ENCODE data around the gene SMIM31. TPM values are rescaled to one million over a fixed set of nuclear protein-coding genes. Genes with fewer than 3 reads are reported as not detected.

The SMIM31 gene
- total RNA-seq, 2 donors from 2014 or later, result not detected

- H3K27me3 ChIP-seq (replicated peaks; ENCODE audit: insufficient read depth), result no peaks in the 10 kb centered on the region
- no peak for TF ChIP-seq CTCF (IDR thresholded peaks at IDR 0.05)
- H3K27ac ChIP-seq, result no peak overlapping the region
- H3K4me3 ChIP-seq, result no peak overlapping the region
- no peaks in the 10 kb centered on the region for H3K4me1 ChIP-seq (ENCODE audit: control insufficient read depth in 1 of 2, low read depth in 2 of 2)
- no peaks in the 10 kb centered on the region for H3K9me3 ChIP-seq
- DNase-seq (ENCODE audit: low spot score), result no peak
- H3K36me3 ChIP-seq, result no peaks in the 10 kb centered on the region
- ATAC-seq (ENCODE audit: insufficient number of reproducible peaks, low FRiP score, low read depth), result no peak
These were observed 23.1 kb upstream of the SMIM31 start for GRCh38 chr4:164730705-164731393.

- Histone ChIP-seq H3K9me3 (no peaks in the 10 kb centered on the region), H3K27ac (no peak overlapping the region), H3K27me3 (replicated peaks; ENCODE audit: insufficient read depth) (no peaks in the 10 kb centered on the region), H3K36me3 (no peaks in the 10 kb centered on the region), H3K4me1 (ENCODE audit: control insufficient read depth in 1 of 2, low read depth in 2 of 2) (no peaks in the 10 kb centered on the region), H3K4me3 (no peak overlapping the region)
- TF ChIP-seq CTCF (IDR thresholded peaks at IDR 0.05), result peak; percentile 70
- no peak for DNase-seq (ENCODE audit: low spot score)
- ATAC-seq (ENCODE audit: insufficient number of reproducible peaks, low FRiP score, low read depth), result no peak
These were observed 22.0 kb upstream of the SMIM31 start for GRCh38 chr4:164731827-164732474.

GRCh38 chr4:164734484-164734883, 19.4 kb upstream of the SMIM31 start:
- ATAC-seq (ENCODE audit: insufficient number of reproducible peaks, low FRiP score, low read depth) (no peak), DNase-seq (ENCODE audit: low spot score) (no peak)
- no peak overlapping the region for H3K27ac ChIP-seq
- TF ChIP-seq CTCF (IDR thresholded peaks at IDR 0.05), result no peak
- H3K27me3 ChIP-seq (replicated peaks; ENCODE audit: insufficient read depth), result no peaks in the 10 kb centered on the region
- H3K36me3 ChIP-seq, result no peaks in the 10 kb centered on the region
- no peaks in the 10 kb centered on the region for H3K9me3 ChIP-seq
- no peaks in the 10 kb centered on the region for H3K4me1 ChIP-seq (ENCODE audit: control insufficient read depth in 1 of 2, low read depth in 2 of 2)
- no peak overlapping the region for H3K4me3 ChIP-seq

- no peaks in the 10 kb centered on the region for H3K27me3 ChIP-seq (replicated peaks; ENCODE audit: insufficient read depth)
- no peak for DNase-seq (ENCODE audit: low spot score)
- no peaks in the 10 kb centered on the region for H3K4me1 ChIP-seq (ENCODE audit: control insufficient read depth in 1 of 2, low read depth in 2 of 2)
- no peak overlapping the region for H3K4me3 ChIP-seq
- H3K36me3 ChIP-seq, result no peaks in the 10 kb centered on the region
- no peak for ATAC-seq (ENCODE audit: insufficient number of reproducible peaks, low FRiP score, low read depth)
- no peaks in the 10 kb centered on the region for H3K9me3 ChIP-seq
- peak; percentile 15 for TF ChIP-seq CTCF (IDR thresholded peaks at IDR 0.05)
- no peak overlapping the region for H3K27ac ChIP-seq
These were observed 5.6 kb upstream of the SMIM31 start for GRCh38 chr4:164748375-164748774.

GRCh38 chr4:164755432-164755831, 1.5 kb downstream of the SMIM31 start:
- no peaks in the 10 kb centered on the region for H3K4me1 ChIP-seq (ENCODE audit: control insufficient read depth in 1 of 2, low read depth in 2 of 2)
- no peaks in the 10 kb centered on the region for H3K9me3 ChIP-seq
- no peak overlapping the region for H3K27ac ChIP-seq
- no peaks in the 10 kb centered on the region for H3K36me3 ChIP-seq
- H3K27me3 ChIP-seq (replicated peaks; ENCODE audit: insufficient read depth), result no peaks in the 10 kb centered on the region
- no peak for TF ChIP-seq CTCF (IDR thresholded peaks at IDR 0.05)
- no peak overlapping the region for H3K4me3 ChIP-seq
- DNase-seq (ENCODE audit: low spot score), result no peak
- no peak for ATAC-seq (ENCODE audit: insufficient number of reproducible peaks, low FRiP score, low read depth)

Data from thoracic aorta (tissue), 2 donors.